NCI-H1105 treated with DMSO at 0.1 percent for 48 hours (cell line): Measurements from ENCODE around the gene RNF121.
"Not testable (repeated sequence)": the region's sequence is repeated elsewhere in the genome, so short reads cannot be mapped to it uniquely, and the experiment has no call there.

ENCODE experiments used
- DNase-seq: peaks from one replicate; lab custom pipeline; 2025; lab: John Stamatoyannopoulos, UW

The RNF121 gene

DNA sequence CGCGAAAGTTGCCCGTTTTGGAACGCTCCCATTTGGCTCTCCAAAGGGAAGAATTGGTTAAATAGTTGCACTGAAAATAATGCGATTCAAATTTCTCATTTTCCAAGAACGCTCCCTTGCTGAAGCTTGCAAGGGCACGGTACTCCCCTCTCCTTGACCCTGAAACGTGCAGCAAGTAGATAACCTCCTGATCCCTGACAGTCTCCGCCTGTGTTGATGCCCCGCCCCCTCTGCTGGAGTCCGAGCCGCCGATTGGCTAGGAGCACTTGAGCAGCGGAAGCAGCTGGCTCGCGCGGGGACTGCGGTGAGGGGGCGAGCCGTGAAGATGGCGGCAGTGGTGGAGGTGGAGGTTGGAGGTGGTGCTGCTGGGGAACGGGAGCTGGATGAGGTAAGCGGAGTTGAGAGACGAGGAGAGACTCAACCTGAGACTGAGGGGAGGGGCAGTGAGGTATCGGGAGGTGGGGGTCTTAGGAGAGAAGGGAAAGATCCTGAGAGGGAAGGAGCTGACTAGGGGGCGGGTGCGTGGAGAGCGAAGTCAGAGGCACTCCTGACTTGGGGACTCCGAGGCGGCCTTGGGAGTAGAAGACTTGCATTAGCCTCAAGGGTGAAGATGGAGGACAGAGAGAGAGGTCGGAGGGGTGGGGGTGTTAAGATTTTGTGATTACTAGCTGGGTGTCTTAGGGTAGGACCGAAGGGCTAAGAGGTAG, at the start of gene RNF121:
Gene RNF121 (plus strand): TSS at position 310 of the 707 bp plus-strand sequence. CDS start 16 bp downstream, at position 326.
- peak; percentile 98 for DNase-seq

GRCh38 chr11:71885806-71886205, 43.0 kb upstream of the RNF121 start:
- DNase-seq: not testable (repeated sequence)

GRCh38 chr11:71888335-71889010, 40.4 kb upstream of the RNF121 start:
- DNase-seq: not testable (repeated sequence)

DNA sequence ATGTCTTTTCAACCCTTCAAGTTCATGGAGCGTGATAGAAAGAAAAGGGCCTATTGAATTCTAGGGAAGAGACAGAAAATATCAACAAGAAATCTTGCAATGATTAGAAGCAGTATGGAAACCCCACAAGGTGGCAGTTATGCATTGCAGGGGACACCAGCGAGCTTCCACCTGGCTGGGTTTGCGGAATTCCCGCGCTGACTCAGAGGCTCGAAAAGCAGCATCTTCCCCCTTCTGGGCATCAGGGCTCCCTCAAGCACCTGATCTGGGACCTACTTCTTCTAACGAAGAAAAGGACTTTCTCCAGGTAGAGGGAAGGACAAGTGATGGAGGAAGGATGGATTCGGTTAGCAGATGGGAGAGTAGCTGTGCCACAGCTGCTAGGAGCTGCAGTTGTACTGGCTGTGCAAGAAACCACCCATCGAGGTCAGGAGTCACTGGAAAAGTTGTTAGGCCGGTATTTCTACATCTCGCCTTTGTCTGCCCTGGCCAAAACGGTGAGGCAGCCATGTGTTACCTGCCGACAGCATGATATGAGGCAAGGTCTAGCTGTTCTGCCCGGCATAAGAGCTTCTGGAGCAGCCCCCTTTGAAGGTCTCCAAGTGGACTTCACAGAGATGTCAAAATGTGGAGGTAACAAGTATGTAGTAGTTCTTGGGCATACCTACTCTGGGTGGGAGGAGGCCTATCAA, 39.5 kb upstream of the RNF121 start:
- DNase-seq: not testable (repeated sequence)

GRCh38 chr11:71895961-71896360, 32.9 kb upstream of the RNF121 start:
- DNase-seq: no peak

- not testable (repeated sequence) for DNase-seq
Measured at GRCh38 chr11:71901137-71901536, 27.7 kb upstream of the RNF121 start.

GRCh38 chr11:71908218-71908617, 20.6 kb upstream of the RNF121 start:
- no peak for DNase-seq

- DNase-seq: not testable (repeated sequence)
Measured at GRCh38 chr11:71910775-71911174, 18.1 kb upstream of the RNF121 start.

- DNase-seq: not testable (repeated sequence)
Measured at GRCh38 chr11:71911321-71911985, 17.4 kb upstream of the RNF121 start.

- DNase-seq: not testable (repeated sequence)
Measured at GRCh38 chr11:71911986-71912340, 16.9 kb upstream of the RNF121 start.

DNA sequence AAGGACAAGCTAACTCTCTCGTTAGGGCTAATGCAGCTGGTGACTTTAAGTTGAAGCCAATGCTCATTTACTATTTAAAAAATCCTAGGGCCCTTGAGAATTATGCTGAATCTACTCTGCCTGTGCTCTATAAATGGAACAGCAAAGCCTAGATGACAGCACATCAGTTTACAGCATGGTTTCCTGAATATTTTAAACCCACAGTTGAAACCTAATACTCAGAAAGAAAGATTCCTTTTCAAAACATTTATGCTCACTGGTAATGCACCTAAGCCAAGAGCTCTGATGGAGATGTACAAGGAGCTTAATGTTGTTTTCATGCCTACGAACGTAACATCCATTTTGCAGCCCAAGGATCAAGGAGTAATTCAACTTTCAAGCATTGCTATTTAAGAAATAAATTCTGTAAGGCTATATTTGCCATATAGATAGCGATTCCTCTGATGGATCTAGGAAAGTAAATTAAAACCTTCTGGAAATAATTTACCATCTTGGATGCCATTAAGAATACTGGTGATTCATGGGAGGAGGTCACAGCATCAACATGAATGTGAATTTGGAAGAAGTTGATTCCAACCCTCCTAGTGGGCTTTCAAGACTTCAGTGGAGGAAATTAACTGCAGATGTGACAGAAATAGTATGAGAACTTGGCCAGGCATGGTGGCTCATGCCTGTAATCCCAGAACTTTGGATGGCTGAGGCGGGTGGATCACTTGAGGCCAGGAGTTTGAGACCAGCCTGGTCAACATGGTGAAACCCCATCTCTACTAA, 14.9 kb upstream of the RNF121 start:
- no peak for DNase-seq

DNA sequence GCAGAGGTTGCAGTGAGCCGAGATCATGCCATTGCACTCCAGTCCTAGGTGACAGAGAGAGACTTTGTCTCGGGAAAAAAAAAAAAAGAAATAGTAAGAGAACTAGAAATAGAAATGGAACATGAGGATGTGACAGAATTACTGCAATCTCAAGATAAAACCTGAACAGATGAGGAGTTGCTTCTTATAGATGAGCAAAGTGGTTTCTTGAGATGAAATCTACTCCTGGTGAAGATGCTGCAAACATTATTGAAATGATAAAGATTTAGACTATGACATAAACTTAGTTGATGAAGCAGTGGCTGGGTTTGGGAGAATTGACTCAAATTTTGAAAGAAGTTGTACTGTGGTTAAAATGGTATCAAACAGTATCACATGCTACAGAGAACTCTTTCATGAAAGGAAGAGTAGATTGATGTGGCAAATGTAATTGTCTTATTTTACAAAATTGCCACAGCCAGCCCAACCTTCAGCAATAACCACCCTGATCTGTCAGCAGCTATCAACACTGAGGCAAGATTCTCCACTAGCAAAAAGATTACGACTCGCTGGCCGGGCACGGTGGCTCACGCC, 14.1 kb upstream of the RNF121 start:
- no peak for DNase-seq

DNA sequence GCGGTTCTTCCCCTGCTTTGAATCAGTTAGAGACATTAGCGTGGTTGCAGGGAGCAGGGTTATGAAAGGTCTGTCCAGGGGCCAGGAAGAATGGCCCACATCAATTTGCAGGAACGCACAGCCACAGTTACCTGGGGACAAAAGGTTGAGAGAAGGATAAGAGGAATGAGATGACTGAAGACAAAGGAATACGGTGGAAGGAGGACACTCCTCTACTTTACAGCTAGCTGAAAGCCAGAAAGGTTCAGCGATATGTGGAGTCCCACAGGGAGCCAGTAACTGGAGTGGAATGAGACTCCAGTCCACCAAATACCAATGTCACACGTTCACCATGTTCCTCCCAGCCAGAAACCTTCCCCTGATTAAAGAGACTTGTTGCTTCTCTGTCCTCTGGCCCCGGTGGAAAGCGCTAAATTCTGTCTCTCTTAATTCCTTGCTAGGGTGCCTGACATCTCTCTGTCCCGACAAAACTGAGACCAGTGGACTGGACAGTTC, 11.2 kb upstream of the RNF121 start:
- no peak for DNase-seq

DNA sequence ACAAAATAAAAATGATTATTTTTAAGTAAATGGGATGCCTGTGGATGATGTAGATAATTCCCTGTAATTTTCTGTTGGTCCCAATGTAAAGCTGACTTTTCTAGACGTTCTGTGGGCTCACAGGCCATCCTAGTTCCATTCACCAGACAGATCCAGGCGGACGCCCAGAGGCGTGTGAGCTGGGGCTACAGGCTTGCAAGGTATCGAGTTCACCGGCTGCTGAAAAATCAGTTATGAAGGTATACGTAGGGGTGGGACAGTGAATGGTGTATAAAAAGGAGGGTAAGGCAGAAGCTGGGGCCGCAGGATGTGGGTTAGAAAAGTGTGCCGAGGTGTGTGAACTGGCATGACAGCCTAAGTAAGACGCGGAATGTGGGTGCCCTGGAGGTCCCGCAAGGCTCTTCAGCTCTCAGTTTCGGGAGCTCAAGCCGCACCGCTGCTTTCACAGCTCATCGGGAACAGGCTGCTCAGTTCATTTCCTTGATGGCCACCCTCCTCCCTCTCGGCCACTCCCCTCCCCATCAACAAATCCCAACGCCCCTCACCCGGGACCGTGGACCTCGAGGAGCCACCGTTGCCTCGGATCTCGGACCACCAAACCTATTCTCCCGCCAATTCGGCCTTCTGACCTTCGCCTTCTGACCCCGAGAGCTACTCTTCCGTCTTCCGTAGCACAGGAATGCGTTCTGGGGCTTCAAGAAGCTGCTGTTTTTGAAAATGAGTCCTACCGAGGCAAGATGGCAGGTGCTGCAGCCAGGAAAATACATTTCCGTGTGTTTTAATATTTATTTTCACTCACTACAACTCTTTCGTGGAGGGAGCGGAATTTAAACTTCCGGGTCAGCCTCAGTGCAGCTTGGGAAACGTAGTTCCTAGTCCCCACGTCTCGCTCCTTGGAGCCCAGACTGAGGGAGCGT, 768 bp upstream of the RNF121 start, which contains the start of gene XNDC1N:
Gene XNDC1N (minus strand): TSS at position 775 of the 917 bp plus-strand sequence. CDS start 5,241 bp downstream, outside the sequence.
- DNase-seq: peak; percentile 96

- no peak for DNase-seq
Measured at GRCh38 chr11:71929491-71929890, 645 bp downstream of the RNF121 start.

- no peak for DNase-seq
Measured at GRCh38 chr11:71930556-71931244, 1.9 kb downstream of the RNF121 start.

- no peak for DNase-seq
Measured at GRCh38 chr11:71931245-71931602, 2.4 kb downstream of the RNF121 start.

GRCh38 chr11:71933141-71933933, 4.5 kb downstream of the RNF121 start:
- no peak for DNase-seq
